ENCODE measurements around the gene RRP8. TPM values are rescaled to one million over a fixed set of nuclear protein-coding genes. Genes with fewer than 3 reads are reported as not detected.

Gene RRP8
- polyA plus RNA-seq, 1 donor from 2014 or later, result 23.4 TPM

DNA sequence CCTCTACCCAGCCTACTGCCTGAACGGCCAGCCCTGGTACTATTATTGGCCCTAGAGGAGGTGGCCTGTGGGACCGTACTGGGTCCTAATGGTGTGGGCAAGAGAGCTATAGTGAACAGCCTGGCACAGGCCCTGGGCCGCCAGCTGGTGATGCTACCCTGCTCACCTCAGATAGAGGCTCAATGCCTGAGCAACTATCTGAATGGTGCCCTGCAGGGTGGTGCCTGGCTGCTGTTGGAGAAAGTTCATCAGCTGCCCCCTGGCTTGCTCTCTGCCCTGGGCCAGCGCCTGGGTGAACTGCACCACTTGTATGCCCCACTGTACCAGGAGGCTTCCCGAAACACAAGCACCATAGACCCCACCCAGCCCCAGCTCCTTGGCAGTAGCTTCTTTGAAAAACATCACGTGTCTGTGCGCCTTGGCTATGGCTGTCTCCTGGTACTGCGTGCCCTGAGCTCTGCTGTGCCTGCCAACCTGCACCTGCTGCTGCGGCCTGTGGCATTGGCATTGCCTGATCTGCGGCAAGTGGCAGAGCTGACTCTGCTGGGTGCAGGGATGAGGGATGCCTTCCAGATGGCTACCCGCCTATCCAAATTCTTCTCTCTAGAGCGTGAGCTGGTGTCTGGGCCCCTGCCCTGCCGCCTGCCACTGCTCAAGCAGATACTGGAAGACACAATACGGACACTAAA lies 57.4 kb downstream of the RRP8 start:
- Histone ChIP-seq H3K27me3 (ENCODE audit: insufficient read depth, low read depth, low read length) (no peaks in the 10 kb centered on the region), H3K9ac (ENCODE audit: low read length) (no peak overlapping the region), H4K20me1 (ENCODE audit: insufficient read depth) (no peaks in the 10 kb centered on the region), H3F3A (ENCODE audit: insufficient read depth, low read length, poor library complexity, severe bottlenecking) (no peaks in the 10 kb centered on the region), H3K79me2 (replicated peaks; ENCODE audit: insufficient read depth, low read length) (no peaks in the 10 kb centered on the region), H2AFZ (ENCODE audit: low read depth, low read length) (no peak overlapping the region), H3K36me3 (ENCODE audit: insufficient read depth, low read length) (no peaks in the 10 kb centered on the region), H3K27ac (ENCODE audit: low read length) (no peak overlapping the region), H3K4me3 (ENCODE audit: low read length) (no peak overlapping the region), H3K9me2 (ENCODE audit: insufficient read depth, low read length) (no peaks in the 10 kb centered on the region), H3K4me2 (ENCODE audit: low read length) (no peak overlapping the region), H3K9me3 (ENCODE audit: low read length) (no peaks in the 10 kb centered on the region)
- TF ChIP-seq POLR2AphosphoS5 (IDR thresholded peaks at IDR 0.05) (no peak), EZH2 (IDR thresholded peaks at IDR 0.05; ENCODE audit: borderline replicate concordance, insufficient read depth, low read length, poor library complexity, severe bottlenecking) (no peak), CTCF (IDR thresholded peaks at IDR 0.05; ENCODE audit: poor library complexity, severe bottlenecking) (no peak), RAD21 (conservative IDR thresholded peaks at IDR 0.05) (no peak), SMC3 (conservative IDR thresholded peaks at IDR 0.05; ENCODE audit: poor library complexity) (no peak), TAF1 (IDR thresholded peaks at IDR 0.05; ENCODE audit: low read depth) (no peak), EP300 (conservative IDR thresholded peaks at IDR 0.05; ENCODE audit: poor library complexity, severe bottlenecking) (no peak), MXI1 (conservative IDR thresholded peaks at IDR 0.05; ENCODE audit: poor library complexity, severe bottlenecking) (no peak)
- TF ChIP-seq, protein P1, sequence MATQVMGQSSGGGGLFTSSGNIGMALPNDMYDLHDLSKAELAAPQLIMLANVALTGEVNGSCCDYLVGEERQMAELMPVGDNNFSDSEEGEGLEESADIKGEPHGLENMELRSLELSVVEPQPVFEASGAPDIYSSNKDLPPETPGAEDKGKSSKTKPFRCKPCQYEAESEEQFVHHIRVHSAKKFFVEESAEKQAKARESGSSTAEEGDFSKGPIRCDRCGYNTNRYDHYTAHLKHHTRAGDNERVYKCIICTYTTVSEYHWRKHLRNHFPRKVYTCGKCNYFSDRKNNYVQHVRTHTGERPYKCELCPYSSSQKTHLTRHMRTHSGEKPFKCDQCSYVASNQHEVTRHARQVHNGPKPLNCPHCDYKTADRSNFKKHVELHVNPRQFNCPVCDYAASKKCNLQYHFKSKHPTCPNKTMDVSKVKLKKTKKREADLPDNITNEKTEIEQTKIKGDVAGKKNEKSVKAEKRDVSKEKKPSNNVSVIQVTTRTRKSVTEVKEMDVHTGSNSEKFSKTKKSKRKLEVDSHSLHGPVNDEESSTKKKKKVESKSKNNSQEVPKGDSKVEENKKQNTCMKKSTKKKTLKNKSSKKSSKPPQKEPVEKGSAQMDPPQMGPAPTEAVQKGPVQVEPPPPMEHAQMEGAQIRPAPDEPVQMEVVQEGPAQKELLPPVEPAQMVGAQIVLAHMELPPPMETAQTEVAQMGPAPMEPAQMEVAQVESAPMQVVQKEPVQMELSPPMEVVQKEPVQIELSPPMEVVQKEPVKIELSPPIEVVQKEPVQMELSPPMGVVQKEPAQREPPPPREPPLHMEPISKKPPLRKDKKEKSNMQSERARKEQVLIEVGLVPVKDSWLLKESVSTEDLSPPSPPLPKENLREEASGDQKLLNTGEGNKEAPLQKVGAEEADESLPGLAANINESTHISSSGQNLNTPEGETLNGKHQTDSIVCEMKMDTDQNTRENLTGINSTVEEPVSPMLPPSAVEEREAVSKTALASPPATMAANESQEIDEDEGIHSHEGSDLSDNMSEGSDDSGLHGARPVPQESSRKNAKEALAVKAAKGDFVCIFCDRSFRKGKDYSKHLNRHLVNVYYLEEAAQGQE (IDR thresholded peaks at IDR 0.05; ENCODE audit: borderline replicate concordance), result no peak

Other genes starting within 250 kb of the RRP8 start
- gene SMPD1, start 213.1 kb downstream of the RRP8 start, polyA plus RNA-seq, result 30.0 and 37.4 TPM in 2 replicates
- gene APBB1, start 184.5 kb downstream of the RRP8 start, polyA plus RNA-seq, result 283 and 323 TPM in 2 replicates
- gene HPX, start 162.6 kb downstream of the RRP8 start, polyA plus RNA-seq, result 11.1 and 17.3 TPM in 2 replicates
- gene TRIM3, start 129.7 kb downstream of the RRP8 start, polyA plus RNA-seq, result 81.7 and 120 TPM in 2 replicates
- 83.7 and 89.9 TPM in 2 replicates for gene ARFIP2, start 122.3 kb downstream of the RRP8 start, polyA plus RNA-seq
- gene TIMM10B, start 122.1 kb downstream of the RRP8 start, polyA plus RNA-seq, result 21.8 and 24.9 TPM in 2 replicates
- 5.1 and 5.2 TPM in 2 replicates for gene DNHD1, start 106.3 kb downstream of the RRP8 start, polyA plus RNA-seq
- 68.8 and 81.3 TPM in 2 replicates for gene ILK, start 158 bp upstream of the RRP8 start, polyA plus RNA-seq
- gene TAF10, start 8.6 kb upstream of the RRP8 start, polyA plus RNA-seq, result 30.9 and 39.7 TPM in 2 replicates
- 3.8 and 5.3 TPM in 2 replicates for gene TPP1, start 15.8 kb upstream of the RRP8 start, polyA plus RNA-seq
- gene DCHS1, start 52.2 kb upstream of the RRP8 start, polyA plus RNA-seq, result 30.1 and 42.4 TPM in 2 replicates
- gene MRPL17, start 79.7 kb upstream of the RRP8 start, polyA plus RNA-seq, result 23.0 and 28.3 TPM in 2 replicates
- not detected in 2 replicates for gene OR2AG2, start 168.4 kb upstream of the RRP8 start, polyA plus RNA-seq
- gene OR2AG1, start 179.4 kb upstream of the RRP8 start, polyA plus RNA-seq, result not detected in 2 replicates
- 0.05 TPM in 1 of 2 replicates, not detected in the other for gene OR6A2, start 196.1 kb upstream of the RRP8 start, polyA plus RNA-seq
- gene OR10A5, start 242.1 kb upstream of the RRP8 start, polyA plus RNA-seq, result not detected in 2 replicates

Measured in neural cell (in vitro differentiated cells).